ENCODE data around the gene SYT2.
"Not testable (repeated sequence)": the region's sequence is repeated elsewhere in the genome, so short reads cannot be mapped to it uniquely, and the experiment has no call there.

The SYT2 gene

GRCh38 chr1:202627841-202628565 is 82.3 kb downstream of the SYT2 start:
- H3K27me3 ChIP-seq (ENCODE audit: control insufficient read depth in 1 of 2, insufficient read depth in 2 of 2, low read length in 2 of 2), result peaks cover 0 to 7% of the 10 kb centered on the region in 2 donors
- H3K9ac ChIP-seq (ENCODE audit: low read length), result no peak overlapping the region
- no peaks in the 10 kb centered on the region for H3K36me3 ChIP-seq (ENCODE audit: insufficient read depth, low read length)
- H3K4me1 ChIP-seq (ENCODE audit: insufficient read depth, low read length), result peaks cover 4% of the 10 kb centered on the region
- H3K9me3 ChIP-seq (ENCODE audit: low read length), result no peaks in the 10 kb centered on the region
- no peak overlapping the region for H3K27ac ChIP-seq (ENCODE audit: low read depth, low read length)
- no peak overlapping the region for H3K4me3 ChIP-seq (ENCODE audit: low read depth in 1 of 2, low read length in 2 of 2)

GRCh38 chr1:202627036-202627435 is 83.2 kb downstream of the SYT2 start:
- not testable (repeated sequence) for H3K36me3 ChIP-seq (ENCODE audit: insufficient read depth, low read length); H3K4me3 ChIP-seq (ENCODE audit: low read depth in 1 of 2, low read length in 2 of 2); H3K9me3 ChIP-seq (ENCODE audit: low read length); H3K9ac ChIP-seq (ENCODE audit: low read length); H3K27ac ChIP-seq (ENCODE audit: low read depth, low read length); H3K27me3 ChIP-seq (ENCODE audit: control insufficient read depth in 1 of 2, insufficient read depth in 2 of 2, low read length in 2 of 2)
- H3K4me1 ChIP-seq (ENCODE audit: insufficient read depth, low read length), result peaks cover 11% of the 10 kb centered on the region

GRCh38 chr1:202625416-202626360 is 84.6 kb downstream of the SYT2 start:
- Histone ChIP-seq H3K9me3 (ENCODE audit: low read length) (no peaks in the 10 kb centered on the region), H3K4me1 (ENCODE audit: insufficient read depth, low read length) (peaks cover 11% of the 10 kb centered on the region), H3K27ac (ENCODE audit: low read depth, low read length) (no peak overlapping the region), H3K27me3 (ENCODE audit: control insufficient read depth in 1 of 2, insufficient read depth in 2 of 2, low read length in 2 of 2) (no peaks in the 10 kb centered on the region), H3K4me3 (ENCODE audit: low read depth in 1 of 2, low read length in 2 of 2) (no peak overlapping the region), H3K9ac (ENCODE audit: low read length) (no peak overlapping the region), H3K36me3 (ENCODE audit: insufficient read depth, low read length) (no peaks in the 10 kb centered on the region)

GRCh38 chr1:202624781-202625108 is 85.5 kb downstream of the SYT2 start:
- peaks cover 11% of the 10 kb centered on the region for H3K4me1 ChIP-seq (ENCODE audit: insufficient read depth, low read length)
- H3K27me3 ChIP-seq (ENCODE audit: control insufficient read depth in 1 of 2, insufficient read depth in 2 of 2, low read length in 2 of 2), result no peaks in the 10 kb centered on the region
- H3K9me3 ChIP-seq (ENCODE audit: low read length), result no peaks in the 10 kb centered on the region
- no peak overlapping the region for H3K4me3 ChIP-seq (ENCODE audit: low read depth in 1 of 2, low read length in 2 of 2)
- H3K9ac ChIP-seq (ENCODE audit: low read length), result no peak overlapping the region
- no peak overlapping the region for H3K27ac ChIP-seq (ENCODE audit: low read depth, low read length)
- H3K36me3 ChIP-seq (ENCODE audit: insufficient read depth, low read length), result no peaks in the 10 kb centered on the region

- no peak overlapping the region for H3K27ac ChIP-seq (ENCODE audit: low read depth, low read length)
- no peaks in the 10 kb centered on the region for H3K27me3 ChIP-seq (ENCODE audit: control insufficient read depth in 1 of 2, insufficient read depth in 2 of 2, low read length in 2 of 2)
- no peaks in the 10 kb centered on the region for H3K9me3 ChIP-seq (ENCODE audit: low read length)
- peaks cover 11% of the 10 kb centered on the region for H3K4me1 ChIP-seq (ENCODE audit: insufficient read depth, low read length)
- no peak overlapping the region for H3K9ac ChIP-seq (ENCODE audit: low read length)
- no peaks in the 10 kb centered on the region for H3K36me3 ChIP-seq (ENCODE audit: insufficient read depth, low read length)
- no peak overlapping the region for H3K4me3 ChIP-seq (ENCODE audit: low read depth in 1 of 2, low read length in 2 of 2)
Measured at GRCh38 chr1:202624088-202624780, 86.0 kb downstream of the SYT2 start.

GRCh38 chr1:202623476-202623875 is 86.8 kb downstream of the SYT2 start:
- H3K9me3 ChIP-seq (ENCODE audit: low read length); H3K27me3 ChIP-seq (ENCODE audit: control insufficient read depth in 1 of 2, insufficient read depth in 2 of 2, low read length in 2 of 2); H3K36me3 ChIP-seq (ENCODE audit: insufficient read depth, low read length); H3K27ac ChIP-seq (ENCODE audit: low read depth, low read length); H3K9ac ChIP-seq (ENCODE audit: low read length); H3K4me3 ChIP-seq (ENCODE audit: low read depth in 1 of 2, low read length in 2 of 2): not testable (repeated sequence)
- H3K4me1 ChIP-seq (ENCODE audit: insufficient read depth, low read length), result peaks cover 16% of the 10 kb centered on the region

- Histone ChIP-seq H3K4me1 (ENCODE audit: insufficient read depth, low read length) (peaks cover 19% of the 10 kb centered on the region), H3K4me3 (ENCODE audit: low read depth in 1 of 2, low read length in 2 of 2) (no peak overlapping the region), H3K27ac (ENCODE audit: low read depth, low read length) (no peak overlapping the region), H3K27me3 (ENCODE audit: control insufficient read depth in 1 of 2, insufficient read depth in 2 of 2, low read length in 2 of 2) (no peaks in the 10 kb centered on the region), H3K9ac (ENCODE audit: low read length) (no peak overlapping the region), H3K9me3 (ENCODE audit: low read length) (no peaks in the 10 kb centered on the region), H3K36me3 (ENCODE audit: insufficient read depth, low read length) (no peaks in the 10 kb centered on the region)
Measured at GRCh38 chr1:202623075-202623474, 87.2 kb downstream of the SYT2 start.

GRCh38 chr1:202622388-202622787 is 87.9 kb downstream of the SYT2 start:
- no peaks in the 10 kb centered on the region for H3K27me3 ChIP-seq (ENCODE audit: control insufficient read depth in 1 of 2, insufficient read depth in 2 of 2, low read length in 2 of 2)
- H3K36me3 ChIP-seq (ENCODE audit: insufficient read depth, low read length), result no peaks in the 10 kb centered on the region
- H3K4me1 ChIP-seq (ENCODE audit: insufficient read depth, low read length), result peaks cover 19% of the 10 kb centered on the region
- H3K9ac ChIP-seq (ENCODE audit: low read length), result no peak overlapping the region
- H3K4me3 ChIP-seq (ENCODE audit: low read depth in 1 of 2, low read length in 2 of 2), result no peak overlapping the region
- no peak overlapping the region for H3K27ac ChIP-seq (ENCODE audit: low read depth, low read length)
- no peaks in the 10 kb centered on the region for H3K9me3 ChIP-seq (ENCODE audit: low read length)

GRCh38 chr1:202621446-202621845 is 88.8 kb downstream of the SYT2 start:
- no peak overlapping the region for H3K27ac ChIP-seq (ENCODE audit: low read depth, low read length)
- no peak overlapping the region for H3K4me3 ChIP-seq (ENCODE audit: low read depth in 1 of 2, low read length in 2 of 2)
- peaks cover 19% of the 10 kb centered on the region for H3K4me1 ChIP-seq (ENCODE audit: insufficient read depth, low read length)
- H3K9ac ChIP-seq (ENCODE audit: low read length), result no peak overlapping the region
- H3K36me3 ChIP-seq (ENCODE audit: insufficient read depth, low read length), result no peaks in the 10 kb centered on the region
- no peaks in the 10 kb centered on the region for H3K9me3 ChIP-seq (ENCODE audit: low read length)
- no peaks in the 10 kb centered on the region for H3K27me3 ChIP-seq (ENCODE audit: control insufficient read depth in 1 of 2, insufficient read depth in 2 of 2, low read length in 2 of 2)

- peaks cover 32% of the 10 kb centered on the region for H3K4me1 ChIP-seq (ENCODE audit: insufficient read depth, low read length)
- not testable (repeated sequence) for H3K27ac ChIP-seq (ENCODE audit: low read depth, low read length); H3K9ac ChIP-seq (ENCODE audit: low read length); H3K4me3 ChIP-seq (ENCODE audit: low read depth in 1 of 2, low read length in 2 of 2); H3K36me3 ChIP-seq (ENCODE audit: insufficient read depth, low read length); H3K9me3 ChIP-seq (ENCODE audit: low read length); H3K27me3 ChIP-seq (ENCODE audit: control insufficient read depth in 1 of 2, insufficient read depth in 2 of 2, low read length in 2 of 2)
Measured at GRCh38 chr1:202620036-202620435, 90.2 kb downstream of the SYT2 start.

GRCh38 chr1:202619505-202619904 is 90.7 kb downstream of the SYT2 start:
- H3K36me3 ChIP-seq (ENCODE audit: insufficient read depth, low read length), result no peaks in the 10 kb centered on the region
- no peaks in the 10 kb centered on the region for H3K27me3 ChIP-seq (ENCODE audit: control insufficient read depth in 1 of 2, insufficient read depth in 2 of 2, low read length in 2 of 2)
- H3K9ac ChIP-seq (ENCODE audit: low read length), result no peak overlapping the region
- H3K27ac ChIP-seq (ENCODE audit: low read depth, low read length), result no peak overlapping the region
- peaks cover 37% of the 10 kb centered on the region for H3K4me1 ChIP-seq (ENCODE audit: insufficient read depth, low read length)
- no peak overlapping the region for H3K4me3 ChIP-seq (ENCODE audit: low read depth in 1 of 2, low read length in 2 of 2)
- no peaks in the 10 kb centered on the region for H3K9me3 ChIP-seq (ENCODE audit: low read length)

Data from muscle layer of colon (tissue), 2 donors.